GM21737 (cell line): ENCODE data around the gene FBLN7.
"Not testable (repeated sequence)": the region's sequence is repeated elsewhere in the genome, so short reads cannot be mapped to it uniquely, and the experiment has no call there.

Experiments
- ATAC-seq: cut with Tn5 transposase; IDR thresholded peaks from one replicate; pipeline ENCODE4 v1.9.1; 2021; ENCODE audit warnings: mild to moderate bottlenecking, moderate library complexity; ENCODE audit not compliant: unreplicated experiment

FBLN7 gene

GRCh38 chr2:112182581-112183034 lies 44.4 kb downstream of the FBLN7 start:
- ATAC-seq = no peak

GRCh38 chr2:112183327-112184025 lies 45.3 kb downstream of the FBLN7 start:
- ATAC-seq = no peak

- ATAC-seq = no peak
Observed at GRCh38 chr2:112184121-112184520, 45.9 kb downstream of the FBLN7 start.

- ATAC-seq = no peak
Observed at GRCh38 chr2:112185131-112185530, 46.9 kb downstream of the FBLN7 start.

- no peak for ATAC-seq
Observed at GRCh38 chr2:112187046-112187715, 49.0 kb downstream of the FBLN7 start.

- no peak for ATAC-seq
Observed at GRCh38 chr2:112187805-112188596, 49.8 kb downstream of the FBLN7 start.

GRCh38 chr2:112189001-112189556 lies 50.9 kb downstream of the FBLN7 start:
- no peak for ATAC-seq

- ATAC-seq = no peak
Observed at GRCh38 chr2:112194028-112194427, 55.8 kb downstream of the FBLN7 start.

GRCh38 chr2:112194482-112194881 lies 56.3 kb downstream of the FBLN7 start:
- no peak for ATAC-seq

- ATAC-seq = no peak
Observed at GRCh38 chr2:112195167-112195766, 57.1 kb downstream of the FBLN7 start.

GRCh38 chr2:112195950-112196349 lies 57.8 kb downstream of the FBLN7 start:
- ATAC-seq = no peak

GRCh38 chr2:112197868-112198267 lies 59.7 kb downstream of the FBLN7 start:
- ATAC-seq = no peak

GRCh38 chr2:112198780-112199179 lies 60.6 kb downstream of the FBLN7 start:
- no peak for ATAC-seq

GRCh38 chr2:112199188-112199587 lies 61.0 kb downstream of the FBLN7 start:
- ATAC-seq = no peak

- ATAC-seq = no peak
Observed at GRCh38 chr2:112201696-112202430, 63.7 kb downstream of the FBLN7 start.

GRCh38 chr2:112204411-112204810 lies 66.2 kb downstream of the FBLN7 start:
- no peak for ATAC-seq

- ATAC-seq = not testable (repeated sequence)
Observed at GRCh38 chr2:112207905-112208304, 69.7 kb downstream of the FBLN7 start.

GRCh38 chr2:112216167-112216566 lies 78.0 kb downstream of the FBLN7 start:
- ATAC-seq = no peak

- ATAC-seq = no peak
Observed at GRCh38 chr2:112217854-112218253, 79.7 kb downstream of the FBLN7 start.

- ATAC-seq = no peak
Observed at GRCh38 chr2:112220186-112220585, 82.0 kb downstream of the FBLN7 start.
